Skeletal muscle satellite cell (primary cell): ENCODE measurements around the gene LTBR. TPM values are rescaled to one million over a fixed set of nuclear protein-coding genes. Genes with fewer than 3 reads are reported as not detected.

Experiments
- H3K27me3 ChIP-seq: 2 replicates; pipeline ENCODE4 v1.7.0; 2013; ENCODE audit warnings: low read length; ENCODE audit not compliant: control insufficient read depth, insufficient read depth
- H3K36me3 ChIP-seq: 2 replicates; pipeline ENCODE4 v1.7.0; 2013; ENCODE audit warnings: mild to moderate bottlenecking, control low read depth, low read length; ENCODE audit not compliant: insufficient read depth
- H3K4me1 ChIP-seq: 2 replicates; pipeline ENCODE4 v1.7.0; 2013; ENCODE audit warnings: low read length; ENCODE audit not compliant: control insufficient read depth, insufficient read depth
- H3K4me2 ChIP-seq: 2 replicates; pipeline ENCODE4 v1.7.0; 2013; ENCODE audit warnings: mild to moderate bottlenecking, low read length
- H3K4me3 ChIP-seq: 2 replicates; pipeline ENCODE4 v1.7.0; 2013; ENCODE audit warnings: low read length
- H3K9ac ChIP-seq: 2 replicates; pipeline ENCODE4 v1.7.0; 2013; ENCODE audit warnings: mild to moderate bottlenecking, low read depth, low read length, moderate library complexity
- H3K9me3 ChIP-seq: replicated peaks from 2 replicates; pipeline ENCODE4 v1.7.0; 2013; ENCODE audit warnings: mild to moderate bottlenecking, control low read depth, low read length
- small RNA-seq: library from RNA; depleted of rRNA; stranded (forward); fragments of <200 nt; gene quantifications from one replicate; pipeline ENCODE3, GENCODE V24; 2012

The LTBR gene

GRCh38 chr12:6440391-6440790, 56.4 kb downstream of the LTBR start:
- Histone ChIP-seq H3K4me2 (no peak overlapping the region), H3K4me3 (no peak overlapping the region)

More at GRCh38 chr12:6440391-6440790, 56.4 kb downstream of the LTBR start:
- Histone ChIP-seq H3K9me3 (no peaks in the 10 kb centered on the region), H3K4me1 (no peaks in the 10 kb centered on the region), H3K27me3 (no peaks in the 10 kb centered on the region), H3K36me3 (no peaks in the 10 kb centered on the region), H3K9ac (no peak overlapping the region)

Small RNA genes lying within 50 kb of the gene (small RNA-seq; reads per million reads assigned to genes)
- not detected for gene RN7SL391P
